ENCODE measurements around the gene OR6S1. TPM values are rescaled to one million over a fixed set of nuclear protein-coding genes. Genes with fewer than 3 reads are reported as not detected.
"Not testable (repeated sequence)": the region's sequence is repeated elsewhere in the genome, so short reads cannot be mapped to it uniquely, and the experiment has no call there.

The OR6S1 gene
- total RNA-seq, 2 donors from 2014 or later: not detected

GRCh38 chr14:20667957-20668356 lies 26.5 kb upstream of the OR6S1 start:
- H3K27me3 ChIP-seq (replicated peaks; ENCODE audit: insufficient read depth): no peaks in the 10 kb centered on the region
- ATAC-seq (ENCODE audit: insufficient number of reproducible peaks, low FRiP score, low read depth): no peak
- peaks cover 5 to 10% of the 10 kb centered on the region in 2 donors for H3K4me1 ChIP-seq (ENCODE audit: control insufficient read depth in 1 of 2, low read depth in 2 of 2)
- TF ChIP-seq CTCF (IDR thresholded peaks at IDR 0.05): no peak
- H3K4me3 ChIP-seq: no peak overlapping the region
- H3K9me3 ChIP-seq: no peaks in the 10 kb centered on the region
- H3K36me3 ChIP-seq: no peaks in the 10 kb centered on the region
- no peak overlapping the region for H3K27ac ChIP-seq
- DNase-seq (ENCODE audit: low spot score): no peak

DNA sequence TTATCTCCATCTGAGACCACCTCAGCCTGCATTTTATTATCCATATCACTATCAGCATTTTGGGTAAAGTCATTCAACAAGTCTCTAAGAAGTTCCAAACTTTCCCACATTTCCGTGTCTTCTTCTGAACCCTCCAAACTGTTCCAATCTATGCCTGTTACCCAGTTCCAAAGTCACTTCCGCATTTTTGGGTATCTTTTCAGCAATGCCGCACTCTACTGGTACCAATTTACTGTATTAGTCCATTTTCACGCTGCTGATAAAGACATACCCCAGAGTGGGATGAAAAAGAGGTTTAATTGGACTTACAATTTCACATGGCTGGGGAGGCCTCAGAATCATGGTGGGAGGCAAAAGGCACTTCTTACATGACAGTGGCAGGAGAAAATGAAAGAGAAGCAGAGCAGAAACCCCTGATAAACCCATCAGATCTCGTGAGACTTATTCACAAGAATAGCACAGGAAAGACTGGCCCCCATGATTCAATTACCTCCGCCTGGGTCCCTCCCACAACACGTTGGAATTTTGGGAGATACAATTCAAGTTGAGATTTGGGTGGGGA lies 25.0 kb upstream of the OR6S1 start:
- ATAC-seq (ENCODE audit: insufficient number of reproducible peaks, low FRiP score, low read depth); H3K9me3 ChIP-seq; H3K4me3 ChIP-seq; H3K36me3 ChIP-seq; H3K27me3 ChIP-seq (replicated peaks; ENCODE audit: insufficient read depth); H3K27ac ChIP-seq; DNase-seq (ENCODE audit: low spot score): not testable (repeated sequence)
- peaks cover 5 to 13% of the 10 kb centered on the region in 2 donors for H3K4me1 ChIP-seq (ENCODE audit: control insufficient read depth in 1 of 2, low read depth in 2 of 2)

DNA sequence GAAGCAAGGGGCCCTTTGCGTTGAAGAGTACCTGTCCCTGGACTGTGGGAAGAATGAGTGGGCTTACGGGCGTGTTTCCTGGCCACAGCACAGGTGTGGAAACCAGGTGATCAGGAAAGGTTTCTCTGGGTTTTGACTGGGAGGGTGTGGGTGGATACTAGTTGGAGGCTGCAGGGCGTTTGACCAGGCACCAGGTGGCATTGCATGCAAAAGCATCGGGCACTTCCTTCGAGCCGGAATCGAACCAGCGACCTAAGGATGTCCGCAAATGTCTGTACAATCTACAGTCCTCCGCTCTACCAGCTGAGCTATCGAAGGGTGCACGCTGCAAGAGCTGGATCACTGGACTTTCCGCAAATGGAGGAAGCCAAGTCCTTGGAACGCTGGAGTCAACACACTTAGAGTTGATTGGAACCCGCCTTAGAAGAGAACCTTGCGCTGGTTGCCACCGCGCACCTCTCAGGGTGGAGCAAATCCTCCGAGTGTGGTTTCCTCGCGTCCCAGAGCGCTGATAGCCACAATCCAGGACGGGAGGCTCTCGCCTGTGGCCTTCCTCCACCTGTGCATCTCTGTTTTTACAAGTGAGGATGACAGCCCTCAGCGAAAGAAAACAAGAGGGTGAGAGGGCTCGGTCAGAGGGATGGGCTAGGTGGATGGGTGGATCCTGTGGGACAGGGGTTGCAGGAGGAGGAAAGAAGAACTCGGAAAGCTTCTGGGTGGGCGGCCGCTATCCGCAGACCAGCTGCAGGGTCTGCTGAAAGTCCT lies 21.7 kb upstream of the OR6S1 start:
- Histone ChIP-seq H3K36me3 (no peaks in the 10 kb centered on the region), H3K9me3 (no peaks in the 10 kb centered on the region), H3K27me3 (replicated peaks; ENCODE audit: insufficient read depth) (no peaks in the 10 kb centered on the region), H3K27ac (no peak overlapping the region), H3K4me1 (ENCODE audit: control insufficient read depth in 1 of 2, low read depth in 2 of 2) (peaks cover 5 to 13% of the 10 kb centered on the region in 2 donors), H3K4me3 (peak overlapping the region; percentile 60)
- no peak for ATAC-seq (ENCODE audit: insufficient number of reproducible peaks, low FRiP score, low read depth)
- DNase-seq (ENCODE audit: low spot score): no peak
- TF ChIP-seq CTCF (IDR thresholded peaks at IDR 0.05): peak; percentile 38

- no peaks in the 10 kb centered on the region for H3K36me3 ChIP-seq
- no peak for TF ChIP-seq CTCF (IDR thresholded peaks at IDR 0.05)
- H3K4me1 ChIP-seq (ENCODE audit: control insufficient read depth in 1 of 2, low read depth in 2 of 2): peaks cover 5 to 13% of the 10 kb centered on the region in 2 donors
- no peak overlapping the region for H3K4me3 ChIP-seq
- ATAC-seq (ENCODE audit: insufficient number of reproducible peaks, low FRiP score, low read depth): no peak
- no peak for DNase-seq (ENCODE audit: low spot score)
- H3K9me3 ChIP-seq: no peaks in the 10 kb centered on the region
- no peaks in the 10 kb centered on the region for H3K27me3 ChIP-seq (replicated peaks; ENCODE audit: insufficient read depth)
- H3K27ac ChIP-seq: no peak overlapping the region
These were observed 19.7 kb upstream of the OR6S1 start for GRCh38 chr14:20661197-20661596.

DNA sequence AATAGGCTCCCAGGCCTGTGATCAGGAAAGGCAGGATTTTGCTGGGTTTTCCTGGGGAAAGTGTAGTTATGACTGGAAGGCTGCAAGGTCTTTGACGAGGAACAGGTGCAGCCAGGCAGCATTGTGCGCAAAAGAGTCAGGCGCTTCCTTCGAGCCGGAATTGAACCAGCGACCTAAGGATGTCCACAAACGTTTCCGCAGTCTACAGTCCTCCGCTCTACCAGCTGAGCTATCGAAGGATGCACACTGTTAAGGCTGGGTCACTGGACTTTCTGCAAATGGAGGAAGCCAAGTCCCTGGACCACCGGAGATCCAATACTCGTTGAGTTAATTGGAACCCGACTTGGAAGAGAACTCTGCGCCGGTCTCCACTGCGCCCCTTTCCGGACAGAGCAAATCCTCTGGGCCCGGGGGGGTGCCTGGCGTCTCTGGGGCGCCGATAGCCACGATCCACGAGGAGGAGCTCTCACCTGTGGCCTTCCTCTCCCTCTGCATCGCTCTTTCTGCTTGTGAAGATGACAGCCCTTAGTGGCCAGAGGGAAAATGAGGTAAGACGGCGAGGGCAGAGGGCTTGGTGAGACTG lies 18.4 kb upstream of the OR6S1 start:
- Histone ChIP-seq H3K9me3 (no peaks in the 10 kb centered on the region), H3K27ac (no peak overlapping the region), H3K4me3 (no peak overlapping the region), H3K36me3 (no peaks in the 10 kb centered on the region), H3K4me1 (ENCODE audit: control insufficient read depth in 1 of 2, low read depth in 2 of 2) (peaks cover 5 to 13% of the 10 kb centered on the region in 2 donors), H3K27me3 (replicated peaks; ENCODE audit: insufficient read depth) (no peaks in the 10 kb centered on the region)
- ATAC-seq (ENCODE audit: insufficient number of reproducible peaks, low FRiP score, low read depth): no peak
- no peak for TF ChIP-seq CTCF (IDR thresholded peaks at IDR 0.05)
- DNase-seq (ENCODE audit: low spot score): no peak

Data from thoracic aorta (tissue), 2 donors.